Mucosa of descending colon (tissue), 3 donors: ENCODE measurements around the gene GIMAP8. TPM values are rescaled to one million over a fixed set of nuclear protein-coding genes. Genes with fewer than 3 reads are reported as not detected.

ENCODE experiments used
- ATAC-seq: fragments of 200-7000 bp; cut with Tn5 transposase; one replicate; pipeline ENCODE4 v1.9.1; 2020; ENCODE audit warnings: mild to moderate bottlenecking, moderate library complexity
- DNase-seq, 3 donors: peaks; one replicate each; pipeline ENCODE4 v3.0.0-alpha.2; 2020
- H3K36me3 ChIP-seq: fragments of 200-600 bp; one replicate; pipeline ENCODE4 v1.8.0; 2021; ENCODE audit warnings: low read depth, mild to moderate bottlenecking
- H3K4me1 ChIP-seq: fragments of 200-600 bp; one replicate; pipeline ENCODE4 v1.8.0; 2021; ENCODE audit warnings: low read depth, mild to moderate bottlenecking
- H3K4me3 ChIP-seq: fragments of 200-600 bp; one replicate; pipeline ENCODE4 v1.8.0; 2021; ENCODE audit warnings: mild to moderate bottlenecking
- H3K9me3 ChIP-seq: fragments of 200-600 bp; one replicate; pipeline ENCODE4 v1.8.0; 2021; ENCODE audit warnings: mild to moderate bottlenecking
- intact Hi-C, 2 donors: fragments of 100-400 bp; cut with DNase I in 1 of 2; cut with micrococcal nuclease in 1 of 2; formaldehyde crosslinking; loops; one replicate each; pipeline versions ENCODE4 v1.11.0 to v1.11.1; 2022; cut with DNase I, micrococcal nuclease
- total RNA-seq, 3 donors: library from RNA; stranded (reverse); fragmentation: NEBNext Ultra II Directional in 2 of 3; extraction: Animal tissue kit (Norgen Biotek cat#: 25700) in 2 of 3; gene quantifications; one replicate each; pipeline versions ENCODE4 v1.2.1 to v1.2.4, GENCODE V29; 2021 to 2023
- TF ChIP-seq, protein P1 (sequence below): fragments of 200-600 bp; IDR thresholded peaks from one replicate; pipeline ENCODE4 v1.8.0; 2022; ENCODE audit warnings: antibody characterized with exemption, mild to moderate bottlenecking
- donor health status: DM: no; HTN: no; CAD: no; lungs with moderate emphysema.
- donor health status: DM: no; HTN: no; CAD: no.
- donor health status: DM: no; HTN: yes; CAD: no.

GIMAP8 gene
- total RNA-seq, 3 donors from 2014 or later: 4.1 to 9.1 (median 5.5) TPM

DNA sequence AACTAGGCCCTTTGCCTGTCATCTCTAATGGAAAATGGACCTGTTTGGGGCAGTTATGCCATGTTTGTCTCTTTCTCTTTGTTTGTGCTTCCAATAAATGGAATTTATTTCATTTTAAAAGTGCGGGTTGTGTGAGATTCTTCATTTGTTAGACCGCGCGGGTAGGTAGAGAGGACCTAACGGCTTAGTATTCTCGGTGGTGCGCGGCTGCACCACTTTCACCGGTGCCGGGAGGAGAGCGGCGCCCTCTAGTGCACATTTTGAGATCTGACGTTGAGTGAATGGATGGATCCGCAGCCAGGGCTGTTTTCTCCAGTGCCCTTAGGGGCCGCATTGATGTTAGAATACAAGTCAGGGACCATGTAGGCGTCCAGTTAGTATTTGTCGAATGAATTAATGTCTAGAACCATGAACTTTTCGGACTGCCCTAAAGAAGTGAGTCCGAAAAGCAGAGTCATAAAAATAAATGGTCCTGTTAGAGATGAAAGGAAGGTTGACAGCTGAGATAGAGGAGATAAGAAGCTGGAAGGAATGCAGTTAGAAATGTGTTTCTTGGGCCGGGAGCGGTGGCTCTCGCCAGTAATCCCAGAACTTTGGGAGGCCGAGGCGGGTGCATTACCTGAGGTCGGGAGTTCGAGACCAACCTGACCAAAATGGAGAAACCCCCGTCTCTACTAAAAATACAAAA, 29.3 kb upstream of the GIMAP8 start:
- DNase-seq: peak; percentile 78 to 95 (median 87)
- Histone ChIP-seq H3K9me3 (no peaks in the 10 kb centered on the region), H3K4me1 (no peaks in the 10 kb centered on the region), H3K4me3 (no peak overlapping the region), H3K36me3 (no peaks in the 10 kb centered on the region)
- ATAC-seq: peak; percentile 99
- intact Hi-C loops: loop anchor here in 1 of 2 donors (5.0 kb wide), 1 partner anchor 64 kb away; no protein-coding TSS in a partner anchor
- TF ChIP-seq, protein P1, sequence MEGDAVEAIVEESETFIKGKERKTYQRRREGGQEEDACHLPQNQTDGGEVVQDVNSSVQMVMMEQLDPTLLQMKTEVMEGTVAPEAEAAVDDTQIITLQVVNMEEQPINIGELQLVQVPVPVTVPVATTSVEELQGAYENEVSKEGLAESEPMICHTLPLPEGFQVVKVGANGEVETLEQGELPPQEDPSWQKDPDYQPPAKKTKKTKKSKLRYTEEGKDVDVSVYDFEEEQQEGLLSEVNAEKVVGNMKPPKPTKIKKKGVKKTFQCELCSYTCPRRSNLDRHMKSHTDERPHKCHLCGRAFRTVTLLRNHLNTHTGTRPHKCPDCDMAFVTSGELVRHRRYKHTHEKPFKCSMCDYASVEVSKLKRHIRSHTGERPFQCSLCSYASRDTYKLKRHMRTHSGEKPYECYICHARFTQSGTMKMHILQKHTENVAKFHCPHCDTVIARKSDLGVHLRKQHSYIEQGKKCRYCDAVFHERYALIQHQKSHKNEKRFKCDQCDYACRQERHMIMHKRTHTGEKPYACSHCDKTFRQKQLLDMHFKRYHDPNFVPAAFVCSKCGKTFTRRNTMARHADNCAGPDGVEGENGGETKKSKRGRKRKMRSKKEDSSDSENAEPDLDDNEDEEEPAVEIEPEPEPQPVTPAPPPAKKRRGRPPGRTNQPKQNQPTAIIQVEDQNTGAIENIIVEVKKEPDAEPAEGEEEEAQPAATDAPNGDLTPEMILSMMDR: peak; percentile 69

DNA sequence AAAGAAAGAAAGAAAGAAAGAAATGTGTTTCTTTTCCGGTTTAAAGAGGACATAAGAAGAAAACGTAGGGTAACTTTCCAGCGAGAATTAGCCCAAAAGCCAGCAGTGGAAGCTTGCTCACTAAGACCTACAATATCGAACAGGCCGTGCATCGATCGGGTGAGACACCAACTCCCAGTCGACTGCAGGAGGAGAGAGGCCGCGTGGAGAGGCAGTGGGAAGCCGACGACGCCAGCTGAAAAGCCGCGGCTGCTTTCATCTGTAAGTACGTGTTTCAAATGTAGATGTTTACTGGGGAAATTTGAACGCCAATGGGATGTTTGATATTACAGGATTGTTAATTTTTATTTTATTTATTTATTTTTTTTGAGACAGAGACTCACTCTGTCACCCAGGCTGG, 28.6 kb upstream of the GIMAP8 start:
- Histone ChIP-seq H3K4me3 (no peak overlapping the region), H3K36me3 (no peaks in the 10 kb centered on the region), H3K9me3 (no peaks in the 10 kb centered on the region), H3K4me1 (no peaks in the 10 kb centered on the region)
- intact Hi-C loops: loop anchor here in 1 of 2 donors (5.0 kb wide), 1 partner anchor 65 kb away; no protein-coding TSS in a partner anchor
- DNase-seq (no peak), ATAC-seq (no peak)
- TF ChIP-seq, protein P1: no peak

DNA sequence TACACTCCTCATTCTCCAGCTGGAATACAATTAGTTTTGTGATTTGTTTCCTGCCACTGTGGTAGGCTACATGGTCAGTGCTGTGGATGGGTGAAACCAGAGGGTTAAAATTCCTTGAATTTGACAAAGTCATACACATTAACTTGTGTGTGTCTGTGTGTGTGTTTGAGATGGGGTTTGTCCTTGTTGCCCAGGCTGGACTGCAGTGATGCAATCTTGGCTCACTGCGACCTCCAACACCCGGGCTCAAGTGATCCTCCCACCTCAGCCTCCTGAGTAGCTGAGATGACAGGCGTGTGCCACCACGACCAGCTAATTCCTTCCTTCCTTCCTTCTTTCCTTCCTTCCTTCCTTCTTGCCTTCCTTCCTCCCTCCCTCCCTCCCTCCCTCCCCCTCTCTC, 24.8 kb upstream of the GIMAP8 start:
- peaks cover 3% of the 10 kb centered on the region for H3K4me1 ChIP-seq
- no peaks in the 10 kb centered on the region for H3K9me3 ChIP-seq
- intact Hi-C loops: no loop called here
- TF ChIP-seq, protein P1: no peak
- H3K36me3 ChIP-seq: no peaks in the 10 kb centered on the region
- DNase-seq (no peak), ATAC-seq (no peak)
- no peak overlapping the region for H3K4me3 ChIP-seq

GRCh38 chr7:150428671-150429451, 21.6 kb upstream of the GIMAP8 start:
- TF ChIP-seq, protein P1: no peak
- DNase-seq: peak in 2 of 3 donors; percentile 66 to 77
- intact Hi-C loops: no loop called here
- H3K4me1 ChIP-seq: peaks cover 3% of the 10 kb centered on the region
- H3K9me3 ChIP-seq: no peaks in the 10 kb centered on the region
- no peak overlapping the region for H3K4me3 ChIP-seq
- H3K36me3 ChIP-seq: no peaks in the 10 kb centered on the region
- ATAC-seq: peak; percentile 89

DNA sequence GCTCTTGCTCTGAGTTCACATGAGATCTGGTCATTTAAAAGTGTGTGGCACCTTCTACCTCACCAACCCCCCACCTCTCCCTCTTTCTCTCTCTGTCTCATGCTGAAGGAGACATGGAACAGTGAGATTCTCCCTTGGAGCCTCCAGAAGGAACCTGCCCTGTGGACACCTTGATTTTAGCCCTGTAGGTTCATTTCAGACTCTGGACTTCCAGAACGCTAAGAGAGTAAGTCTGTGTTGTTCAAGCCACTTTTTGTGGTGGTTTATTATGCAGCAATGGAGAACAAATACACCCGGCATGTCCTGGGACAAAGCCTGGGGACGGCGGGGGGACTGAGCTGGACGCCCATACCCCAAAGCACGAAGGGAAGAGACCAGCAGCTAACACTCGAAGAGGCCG, 20.7 kb upstream of the GIMAP8 start:
- TF ChIP-seq, protein P1: no peak
- Histone ChIP-seq H3K4me1 (peaks cover 3% of the 10 kb centered on the region), H3K36me3 (no peaks in the 10 kb centered on the region), H3K9me3 (no peaks in the 10 kb centered on the region), H3K4me3 (no peak overlapping the region)
- DNase-seq (peak in 1 of 3 donors; percentile 0), ATAC-seq (no peak)
- intact Hi-C loops: no loop called here
